ENCODE measurements around the gene KLHDC10. TPM values are rescaled to one million over a fixed set of nuclear protein-coding genes. Genes with fewer than 3 reads are reported as not detected.

The KLHDC10 gene
- total and polyA plus RNA-seq, 2 of the 13 experiments (the other 11 are each of a cell fraction or from before 2014, with no cell fraction given): 11.9 to 21.6 TPM

DNA sequence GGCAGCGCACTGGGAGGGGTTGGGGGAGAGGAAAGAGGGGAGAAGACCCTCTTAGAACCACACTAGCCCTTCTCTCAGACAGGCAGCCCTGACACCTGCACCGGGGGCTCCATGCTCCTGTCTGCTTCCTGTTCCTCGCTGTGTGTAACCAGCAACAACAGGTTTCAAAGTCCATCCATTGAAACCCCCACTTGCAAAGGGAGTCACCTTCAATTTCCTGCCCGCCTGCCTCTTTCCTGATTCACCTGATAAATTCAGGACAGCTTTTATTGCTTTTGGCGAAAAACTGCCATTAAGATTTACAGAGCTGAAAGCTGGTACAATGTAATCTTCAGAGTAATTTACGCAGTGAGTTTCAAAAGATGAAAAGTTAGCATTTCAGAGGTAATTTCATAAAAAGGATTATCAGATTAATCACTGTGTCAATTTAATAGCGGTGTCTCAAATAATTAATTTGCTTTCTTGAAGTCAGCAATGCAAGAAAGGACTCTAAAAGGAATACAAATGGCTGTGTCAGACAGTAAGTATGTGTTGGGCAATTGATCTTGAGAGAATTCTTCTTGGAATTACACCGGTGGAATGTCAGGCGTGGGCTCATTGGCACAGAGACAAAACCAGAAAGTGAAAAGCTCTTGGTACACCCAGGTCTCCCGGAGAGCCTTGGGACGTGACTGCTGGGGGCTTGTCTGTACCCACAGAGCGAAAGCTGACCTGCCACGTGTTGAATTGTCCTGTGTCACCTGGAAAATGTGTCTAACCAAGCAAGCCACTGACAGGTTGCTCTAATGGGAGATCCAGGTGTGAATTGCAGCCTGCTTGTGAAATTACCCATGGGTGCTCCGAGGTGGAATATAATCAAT is 74.2 kb downstream of the KLHDC10 start (continued):
- TF ChIP-seq, protein P1, sequence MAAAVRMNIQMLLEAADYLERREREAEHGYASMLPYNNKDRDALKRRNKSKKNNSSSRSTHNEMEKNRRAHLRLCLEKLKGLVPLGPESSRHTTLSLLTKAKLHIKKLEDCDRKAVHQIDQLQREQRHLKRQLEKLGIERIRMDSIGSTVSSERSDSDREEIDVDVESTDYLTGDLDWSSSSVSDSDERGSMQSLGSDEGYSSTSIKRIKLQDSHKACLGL (CRISPR knock-in tag; IDR thresholded peaks at IDR 0.05): no peak
- TF ChIP-seq, protein P2, sequence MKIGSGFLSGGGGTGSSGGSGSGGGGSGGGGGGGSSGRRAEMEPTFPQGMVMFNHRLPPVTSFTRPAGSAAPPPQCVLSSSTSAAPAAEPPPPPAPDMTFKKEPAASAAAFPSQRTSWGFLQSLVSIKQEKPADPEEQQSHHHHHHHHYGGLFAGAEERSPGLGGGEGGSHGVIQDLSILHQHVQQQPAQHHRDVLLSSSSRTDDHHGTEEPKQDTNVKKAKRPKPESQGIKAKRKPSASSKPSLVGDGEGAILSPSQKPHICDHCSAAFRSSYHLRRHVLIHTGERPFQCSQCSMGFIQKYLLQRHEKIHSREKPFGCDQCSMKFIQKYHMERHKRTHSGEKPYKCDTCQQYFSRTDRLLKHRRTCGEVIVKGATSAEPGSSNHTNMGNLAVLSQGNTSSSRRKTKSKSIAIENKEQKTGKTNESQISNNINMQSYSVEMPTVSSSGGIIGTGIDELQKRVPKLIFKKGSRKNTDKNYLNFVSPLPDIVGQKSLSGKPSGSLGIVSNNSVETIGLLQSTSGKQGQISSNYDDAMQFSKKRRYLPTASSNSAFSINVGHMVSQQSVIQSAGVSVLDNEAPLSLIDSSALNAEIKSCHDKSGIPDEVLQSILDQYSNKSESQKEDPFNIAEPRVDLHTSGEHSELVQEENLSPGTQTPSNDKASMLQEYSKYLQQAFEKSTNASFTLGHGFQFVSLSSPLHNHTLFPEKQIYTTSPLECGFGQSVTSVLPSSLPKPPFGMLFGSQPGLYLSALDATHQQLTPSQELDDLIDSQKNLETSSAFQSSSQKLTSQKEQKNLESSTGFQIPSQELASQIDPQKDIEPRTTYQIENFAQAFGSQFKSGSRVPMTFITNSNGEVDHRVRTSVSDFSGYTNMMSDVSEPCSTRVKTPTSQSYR (CRISPR knock-in tag; IDR thresholded peaks at IDR 0.05; ENCODE audit: borderline replicate concordance): peak; percentile 67; the same call in 1 of the 2 replicates
- TF ChIP-seq POLR2AphosphoS2 (IDR thresholded peaks at IDR 0.05; ENCODE audit: low read depth, low read length) (no peak), ASH2L (IDR thresholded peaks at IDR 0.05; ENCODE audit: insufficient read length, low read depth, low read length) (peak; percentile 39), SETDB1 (CRISPR knock-in tag; IDR thresholded peaks at IDR 0.05; ENCODE audit: borderline replicate concordance) (no peak), ZNF607 (CRISPR knock-in tag; IDR thresholded peaks at IDR 0.05; ENCODE audit: borderline replicate concordance) (no peak), ARID2 (CRISPR knock-in tag; IDR thresholded peaks at IDR 0.05; ENCODE audit: borderline replicate concordance) (0 out of 2 replicates have a peak, but pooled peaks have one; percentile 57)
- TF ChIP-seq, protein P3, sequence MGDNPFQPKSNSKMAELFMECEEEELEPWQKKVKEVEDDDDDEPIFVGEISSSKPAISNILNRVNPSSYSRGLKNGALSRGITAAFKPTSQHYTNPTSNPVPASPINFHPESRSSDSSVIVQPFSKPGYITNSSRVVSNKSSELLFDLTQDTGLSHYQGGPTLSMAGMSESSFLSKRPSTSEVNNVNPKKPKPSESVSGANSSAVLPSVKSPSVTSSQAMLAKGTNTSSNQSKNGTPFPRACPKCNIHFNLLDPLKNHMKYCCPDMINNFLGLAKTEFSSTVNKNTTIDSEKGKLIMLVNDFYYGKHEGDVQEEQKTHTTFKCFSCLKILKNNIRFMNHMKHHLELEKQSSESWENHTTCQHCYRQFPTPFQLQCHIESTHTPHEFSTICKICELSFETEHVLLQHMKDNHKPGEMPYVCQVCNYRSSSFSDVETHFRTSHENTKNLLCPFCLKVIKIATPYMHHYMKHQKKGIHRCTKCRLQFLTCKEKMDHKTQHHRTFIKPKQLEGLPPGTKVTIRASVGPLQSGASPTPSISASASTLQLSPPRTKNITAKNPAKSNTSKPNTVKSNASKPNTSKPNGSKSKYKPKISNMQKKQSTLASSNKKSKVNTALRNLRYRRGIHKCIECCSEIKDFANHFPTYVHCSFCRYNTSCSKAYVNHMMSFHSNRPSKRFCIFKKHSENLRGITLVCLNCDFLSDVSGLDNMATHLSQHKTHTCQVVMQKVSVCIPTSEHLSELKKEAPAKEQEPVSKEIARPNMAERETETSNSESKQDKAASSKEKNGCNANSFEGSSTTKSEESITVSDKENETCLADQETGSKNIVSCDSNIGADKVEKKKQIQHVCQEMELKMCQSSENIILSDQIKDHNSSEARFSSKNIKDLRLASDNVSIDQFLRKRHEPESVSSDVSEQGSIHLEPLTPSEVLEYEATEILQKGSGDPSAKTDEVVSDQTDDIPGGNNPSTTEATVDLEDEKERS (CRISPR knock-in tag; IDR thresholded peaks at IDR 0.05): no peak
- TF ChIP-seq, protein P4, sequence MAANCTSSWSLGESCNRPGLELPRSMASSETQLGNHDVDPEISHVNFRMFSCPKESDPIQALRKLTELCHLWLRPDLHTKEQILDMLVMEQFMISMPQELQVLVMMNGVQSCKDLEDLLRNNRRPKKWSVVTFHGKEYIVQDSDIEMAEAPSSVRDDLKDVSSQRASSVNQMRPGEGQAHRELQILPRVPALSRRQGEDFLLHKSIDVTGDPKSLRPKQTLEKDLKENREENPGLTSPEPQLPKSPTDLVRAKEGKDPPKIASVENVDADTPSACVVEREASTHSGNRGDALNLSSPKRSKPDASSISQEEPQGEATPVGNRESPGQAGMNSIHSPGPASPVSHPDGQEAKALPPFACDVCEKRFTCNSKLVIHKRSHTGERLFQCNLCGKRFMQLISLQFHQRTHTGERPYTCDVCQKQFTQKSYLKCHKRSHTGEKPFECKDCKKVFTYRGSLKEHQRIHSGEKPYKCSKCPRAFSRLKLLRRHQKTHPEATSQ (CRISPR knock-in tag; IDR thresholded peaks at IDR 0.05; ENCODE audit: borderline replicate concordance): 0 out of 2 replicates have a peak, but pooled peaks have one; percentile 53
- TF ChIP-seq, protein P5, sequence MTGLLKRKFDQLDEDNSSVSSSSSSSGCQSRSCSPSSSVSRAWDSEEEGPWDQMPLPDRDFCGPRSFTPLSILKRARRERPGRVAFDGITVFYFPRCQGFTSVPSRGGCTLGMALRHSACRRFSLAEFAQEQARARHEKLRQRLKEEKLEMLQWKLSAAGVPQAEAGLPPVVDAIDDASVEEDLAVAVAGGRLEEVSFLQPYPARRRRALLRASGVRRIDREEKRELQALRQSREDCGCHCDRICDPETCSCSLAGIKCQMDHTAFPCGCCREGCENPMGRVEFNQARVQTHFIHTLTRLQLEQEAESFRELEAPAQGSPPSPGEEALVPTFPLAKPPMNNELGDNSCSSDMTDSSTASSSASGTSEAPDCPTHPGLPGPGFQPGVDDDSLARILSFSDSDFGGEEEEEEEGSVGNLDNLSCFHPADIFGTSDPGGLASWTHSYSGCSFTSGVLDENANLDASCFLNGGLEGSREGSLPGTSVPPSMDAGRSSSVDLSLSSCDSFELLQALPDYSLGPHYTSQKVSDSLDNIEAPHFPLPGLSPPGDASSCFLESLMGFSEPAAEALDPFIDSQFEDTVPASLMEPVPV (CRISPR knock-in tag; IDR thresholded peaks at IDR 0.05): no peak
- TF ChIP-seq, protein P6, sequence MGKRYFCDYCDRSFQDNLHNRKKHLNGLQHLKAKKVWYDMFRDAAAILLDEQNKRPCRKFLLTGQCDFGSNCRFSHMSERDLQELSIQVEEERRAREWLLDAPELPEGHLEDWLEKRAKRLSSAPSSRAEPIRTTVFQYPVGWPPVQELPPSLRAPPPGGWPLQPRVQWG (CRISPR knock-in tag; IDR thresholded peaks at IDR 0.05; ENCODE audit: borderline replicate concordance, low read depth): no peak
- TF ChIP-seq, protein P7, sequence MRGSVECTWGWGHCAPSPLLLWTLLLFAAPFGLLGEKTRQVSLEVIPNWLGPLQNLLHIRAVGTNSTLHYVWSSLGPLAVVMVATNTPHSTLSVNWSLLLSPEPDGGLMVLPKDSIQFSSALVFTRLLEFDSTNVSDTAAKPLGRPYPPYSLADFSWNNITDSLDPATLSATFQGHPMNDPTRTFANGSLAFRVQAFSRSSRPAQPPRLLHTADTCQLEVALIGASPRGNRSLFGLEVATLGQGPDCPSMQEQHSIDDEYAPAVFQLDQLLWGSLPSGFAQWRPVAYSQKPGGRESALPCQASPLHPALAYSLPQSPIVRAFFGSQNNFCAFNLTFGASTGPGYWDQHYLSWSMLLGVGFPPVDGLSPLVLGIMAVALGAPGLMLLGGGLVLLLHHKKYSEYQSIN (CRISPR knock-in tag; IDR thresholded peaks at IDR 0.05; ENCODE audit: borderline replicate concordance): no peak
